Liver (tissue), 9 donors: Measurements from ENCODE around the gene C4B. TPM values are rescaled to one million over a fixed set of nuclear protein-coding genes. Genes with fewer than 3 reads are reported as not detected.

Experiments used
- DNase-seq: peaks from one replicate; pipeline ENCODE4 v3.0.0-alpha.2; 2017; ENCODE audit warnings: low spot score
- H3K27ac ChIP-seq, 2 donors: one replicate each; pipeline ENCODE4 v1.7.0; 2013; ENCODE audit warnings: inconsistent platforms in 2 of 2, low read length in 2 of 2, control low read depth in 1 of 2, low read depth in 1 of 2, mild to moderate bottlenecking in 1 of 2
- H3K27me3 ChIP-seq, 4 donors: one replicate each; pipeline versions ENCODE4 v1.6.1 to v1.7.0; 2013; ENCODE audit warnings: low read length in 3 of 4, inconsistent platforms in 1 of 4, mild to moderate bottlenecking in 1 of 4, moderate library complexity in 1 of 4; ENCODE audit not compliant: control insufficient read depth in 4 of 4, insufficient read depth in 4 of 4
- H3K36me3 ChIP-seq, 4 donors: one replicate each; pipeline versions ENCODE4 v1.6.1 to v1.7.0; 2013; ENCODE audit warnings: low read length in 3 of 4, mild to moderate bottlenecking in 3 of 4, low read depth in 1 of 4, moderate library complexity in 1 of 4; ENCODE audit not compliant: control insufficient read depth in 4 of 4, insufficient read depth in 3 of 4
- H3K4me1 ChIP-seq, 4 donors: one replicate each; pipeline versions ENCODE4 v1.6.1 to v1.7.0; 2013; ENCODE audit warnings: low read length in 3 of 4, mild to moderate bottlenecking in 3 of 4, moderate library complexity in 1 of 4; ENCODE audit not compliant: control insufficient read depth in 4 of 4, insufficient read depth in 4 of 4
- H3K4me3 ChIP-seq, 3 donors: one replicate each; pipeline versions ENCODE4 v1.6.1 to v1.7.0; 2013; ENCODE audit warnings: low read length in 3 of 3, control low read depth in 1 of 3, low read depth in 1 of 3, mild to moderate bottlenecking in 1 of 3
- H3K9ac ChIP-seq, 2 donors: one replicate each; pipeline ENCODE4 v1.7.0; 2013; ENCODE audit warnings: low read length in 2 of 2, mild to moderate bottlenecking in 2 of 2, moderate library complexity in 2 of 2, control low read depth in 1 of 2, low read depth in 1 of 2
- H3K9me3 ChIP-seq, 4 donors: one replicate each; pipeline versions ENCODE4 v1.6.1 to v1.7.0; 2013; ENCODE audit warnings: low read length in 3 of 4; ENCODE audit not compliant: control insufficient read depth in 4 of 4
- EGR1 ChIP-seq, 2 donors: IDR thresholded peaks; 2 replicates each; pipeline ENCODE4 v1.6.1; 2016 to 2018; ENCODE audit warnings: antibody characterized with exemption in 2 of 2, low read depth in 2 of 2
- FOXA1 ChIP-seq: IDR thresholded peaks from 2 replicates; pipeline ENCODE4 v1.6.1; 2016; ENCODE audit warnings: antibody characterized with exemption
- FOXA2 ChIP-seq: IDR thresholded peaks from 2 replicates; pipeline ENCODE4 v1.6.1; 2016; ENCODE audit warnings: antibody characterized with exemption
- GABPA ChIP-seq, 2 donors: IDR thresholded peaks in 1 of 2; conservative IDR thresholded peaks in 1 of 2; 2 replicates each; pipeline ENCODE4 v1.6.1; 2016; ENCODE audit warnings: antibody characterized with exemption in 2 of 2, mild to moderate bottlenecking in 1 of 2, moderate library complexity in 1 of 2
- HNF4A ChIP-seq, 2 donors: conservative IDR thresholded peaks; 2 replicates each; pipeline ENCODE4 v1.6.1; 2016; ENCODE audit warnings: antibody characterized with exemption in 2 of 2, mild to moderate bottlenecking in 2 of 2
- NR2F2 ChIP-seq: IDR thresholded peaks from 2 replicates; pipeline ENCODE4 v1.6.1; 2016; ENCODE audit warnings: antibody characterized with exemption
- RAD21 ChIP-seq, 2 donors: IDR thresholded peaks; 2 replicates each; pipeline ENCODE4 v1.6.1; 2016; ENCODE audit warnings: antibody characterized with exemption in 2 of 2, mild to moderate bottlenecking in 2 of 2
- RXRA ChIP-seq, 2 donors: IDR thresholded peaks; 2 replicates each; pipeline ENCODE4 v1.6.1; 2017 to 2018; ENCODE audit warnings: antibody characterized with exemption in 2 of 2, mild to moderate bottlenecking in 1 of 2
- WGBS: extraction: QIAGEN DNeasy Blood & Tissue Kit; methylation state at CpG from one replicate; pipeline ENCODE4 v1.1.7; 2013; 5-methylcytosine and 5-hydroxymethylcytosine counted together
- polyA plus RNA-seq, 2 donors: library from polyadenylated mRNA; stranded (reverse) in 1 of 2; unstranded in 1 of 2; fragments of 200-250 nt in 1 of 2; fragments of >200 nt in 1 of 2; fragmentation: Nextera tagmentation in 1 of 2; extraction: Ambion mirVana in 1 of 2; gene quantifications; one replicate each; pipeline versions ENCODE4 v1.2.1 to v1.2.3, GENCODE V29; 2013 to 2015
- total RNA-seq, 2 donors: library from RNA; depleted of rRNA; stranded (reverse); fragments of >200 nt; gene quantifications; one replicate each; pipeline ENCODE4 v1.2.3, GENCODE V29; 2014
- TF ChIP-seq, protein P1 (sequence below): IDR thresholded peaks from 2 replicates; pipeline ENCODE4 v1.6.1; 2016; ENCODE audit warnings: antibody characterized with exemption, mild to moderate bottlenecking
- TF ChIP-seq, protein P2 (sequence below): IDR thresholded peaks from 2 replicates; pipeline ENCODE4 v1.6.1; 2016; ENCODE audit warnings: antibody characterized with exemption
- TF ChIP-seq, protein P3 (sequence below): IDR thresholded peaks from 2 replicates; pipeline ENCODE4 v1.6.1; 2016; ENCODE audit warnings: antibody characterized with exemption
- donor health status: healthy.
- donor health status: healthy.
- donor health status: healthy.
- donor health status: healthy.
- donor health status: healthy.

Gene C4B
- total and polyA plus RNA-seq, 4 donors: 666 to 3,560 (median 1,406) TPM

DNA sequence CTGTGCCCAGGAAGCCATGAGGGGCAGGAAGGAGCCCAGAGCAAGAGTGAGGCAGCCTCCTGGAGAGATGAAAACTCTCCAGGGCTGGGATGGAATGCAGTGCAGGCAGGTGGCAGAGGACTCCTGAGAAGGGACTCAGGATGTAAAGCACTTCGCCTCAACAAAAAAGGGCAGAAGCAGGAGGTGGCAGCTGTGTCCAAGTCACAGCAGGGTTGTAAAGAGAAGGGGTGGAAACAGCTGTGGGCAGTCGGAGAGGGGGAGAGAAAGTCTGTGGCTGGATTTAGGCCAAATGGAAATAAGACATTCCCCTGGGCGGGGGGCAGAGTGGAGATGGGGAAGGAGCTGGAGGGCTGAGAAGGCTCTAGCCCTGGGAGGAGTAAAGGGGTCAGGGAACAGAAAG lies 58.5 kb downstream of the C4B start:
- Histone ChIP-seq H3K4me1 (no peaks in the 10 kb centered on the region), H3K9ac (no peak overlapping the region), H3K27me3 (no peaks in the 10 kb centered on the region), H3K27ac (no peak overlapping the region), H3K36me3 (no peaks in the 10 kb centered on the region), H3K4me3 (no peak overlapping the region), H3K9me3 (no peaks in the 10 kb centered on the region)
- no peak for DNase-seq
- TF ChIP-seq HNF4A (conservative IDR thresholded peaks at IDR 0.05) (no peak), FOXA2 (no peak), EGR1 (IDR thresholded peaks at IDR 0.05; ENCODE audit: low read depth in 2 of 2) (no peak), FOXA1 (no peak), RAD21 (IDR thresholded peaks at IDR 0.05) (no peak)
- TF ChIP-seq, protein P1, sequence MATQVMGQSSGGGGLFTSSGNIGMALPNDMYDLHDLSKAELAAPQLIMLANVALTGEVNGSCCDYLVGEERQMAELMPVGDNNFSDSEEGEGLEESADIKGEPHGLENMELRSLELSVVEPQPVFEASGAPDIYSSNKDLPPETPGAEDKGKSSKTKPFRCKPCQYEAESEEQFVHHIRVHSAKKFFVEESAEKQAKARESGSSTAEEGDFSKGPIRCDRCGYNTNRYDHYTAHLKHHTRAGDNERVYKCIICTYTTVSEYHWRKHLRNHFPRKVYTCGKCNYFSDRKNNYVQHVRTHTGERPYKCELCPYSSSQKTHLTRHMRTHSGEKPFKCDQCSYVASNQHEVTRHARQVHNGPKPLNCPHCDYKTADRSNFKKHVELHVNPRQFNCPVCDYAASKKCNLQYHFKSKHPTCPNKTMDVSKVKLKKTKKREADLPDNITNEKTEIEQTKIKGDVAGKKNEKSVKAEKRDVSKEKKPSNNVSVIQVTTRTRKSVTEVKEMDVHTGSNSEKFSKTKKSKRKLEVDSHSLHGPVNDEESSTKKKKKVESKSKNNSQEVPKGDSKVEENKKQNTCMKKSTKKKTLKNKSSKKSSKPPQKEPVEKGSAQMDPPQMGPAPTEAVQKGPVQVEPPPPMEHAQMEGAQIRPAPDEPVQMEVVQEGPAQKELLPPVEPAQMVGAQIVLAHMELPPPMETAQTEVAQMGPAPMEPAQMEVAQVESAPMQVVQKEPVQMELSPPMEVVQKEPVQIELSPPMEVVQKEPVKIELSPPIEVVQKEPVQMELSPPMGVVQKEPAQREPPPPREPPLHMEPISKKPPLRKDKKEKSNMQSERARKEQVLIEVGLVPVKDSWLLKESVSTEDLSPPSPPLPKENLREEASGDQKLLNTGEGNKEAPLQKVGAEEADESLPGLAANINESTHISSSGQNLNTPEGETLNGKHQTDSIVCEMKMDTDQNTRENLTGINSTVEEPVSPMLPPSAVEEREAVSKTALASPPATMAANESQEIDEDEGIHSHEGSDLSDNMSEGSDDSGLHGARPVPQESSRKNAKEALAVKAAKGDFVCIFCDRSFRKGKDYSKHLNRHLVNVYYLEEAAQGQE: no peak
- TF ChIP-seq, protein P2, sequence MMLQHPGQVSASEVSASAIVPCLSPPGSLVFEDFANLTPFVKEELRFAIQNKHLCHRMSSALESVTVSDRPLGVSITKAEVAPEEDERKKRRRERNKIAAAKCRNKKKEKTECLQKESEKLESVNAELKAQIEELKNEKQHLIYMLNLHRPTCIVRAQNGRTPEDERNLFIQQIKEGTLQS: no peak
- 88% methylated on average over 3 of the region's 3 CpGs for WGBS

DNA sequence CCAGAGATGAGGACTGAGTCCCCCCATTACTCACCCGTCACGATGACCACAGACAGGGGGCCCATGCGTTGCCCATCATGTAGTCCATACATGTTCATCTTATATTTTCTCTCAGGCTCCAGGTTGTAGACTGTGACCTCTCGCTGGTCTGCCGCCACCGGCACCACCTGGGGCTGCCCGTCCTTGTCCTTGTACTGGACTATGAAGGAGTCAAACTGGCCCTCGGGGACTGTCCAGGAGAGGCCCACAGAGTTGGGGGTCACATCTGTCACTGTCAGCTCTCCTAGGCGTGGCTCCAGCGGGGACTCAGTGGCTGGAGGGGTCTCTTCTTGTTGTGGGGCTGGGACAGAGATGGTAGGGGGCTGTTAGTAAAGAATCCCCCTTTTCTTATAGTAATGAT lies 59.0 kb downstream of the C4B start:
- TF ChIP-seq, protein P3, sequence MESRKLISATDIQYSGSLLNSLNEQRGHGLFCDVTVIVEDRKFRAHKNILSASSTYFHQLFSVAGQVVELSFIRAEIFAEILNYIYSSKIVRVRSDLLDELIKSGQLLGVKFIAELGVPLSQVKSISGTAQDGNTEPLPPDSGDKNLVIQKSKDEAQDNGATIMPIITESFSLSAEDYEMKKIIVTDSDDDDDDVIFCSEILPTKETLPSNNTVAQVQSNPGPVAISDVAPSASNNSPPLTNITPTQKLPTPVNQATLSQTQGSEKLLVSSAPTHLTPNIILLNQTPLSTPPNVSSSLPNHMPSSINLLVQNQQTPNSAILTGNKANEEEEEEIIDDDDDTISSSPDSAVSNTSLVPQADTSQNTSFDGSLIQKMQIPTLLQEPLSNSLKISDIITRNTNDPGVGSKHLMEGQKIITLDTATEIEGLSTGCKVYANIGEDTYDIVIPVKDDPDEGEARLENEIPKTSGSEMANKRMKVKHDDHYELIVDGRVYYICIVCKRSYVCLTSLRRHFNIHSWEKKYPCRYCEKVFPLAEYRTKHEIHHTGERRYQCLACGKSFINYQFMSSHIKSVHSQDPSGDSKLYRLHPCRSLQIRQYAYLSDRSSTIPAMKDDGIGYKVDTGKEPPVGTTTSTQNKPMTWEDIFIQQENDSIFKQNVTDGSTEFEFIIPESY: no peak
- Histone ChIP-seq H3K27me3 (no peaks in the 10 kb centered on the region), H3K4me1 (no peaks in the 10 kb centered on the region), H3K27ac (no peak overlapping the region), H3K36me3 (no peaks in the 10 kb centered on the region), H3K9me3 (no peaks in the 10 kb centered on the region), H3K9ac (no peak overlapping the region), H3K4me3 (no peak overlapping the region)
- WGBS: 94% methylated on average over 10 of the region's 10 CpGs
- DNase-seq: no peak

DNA sequence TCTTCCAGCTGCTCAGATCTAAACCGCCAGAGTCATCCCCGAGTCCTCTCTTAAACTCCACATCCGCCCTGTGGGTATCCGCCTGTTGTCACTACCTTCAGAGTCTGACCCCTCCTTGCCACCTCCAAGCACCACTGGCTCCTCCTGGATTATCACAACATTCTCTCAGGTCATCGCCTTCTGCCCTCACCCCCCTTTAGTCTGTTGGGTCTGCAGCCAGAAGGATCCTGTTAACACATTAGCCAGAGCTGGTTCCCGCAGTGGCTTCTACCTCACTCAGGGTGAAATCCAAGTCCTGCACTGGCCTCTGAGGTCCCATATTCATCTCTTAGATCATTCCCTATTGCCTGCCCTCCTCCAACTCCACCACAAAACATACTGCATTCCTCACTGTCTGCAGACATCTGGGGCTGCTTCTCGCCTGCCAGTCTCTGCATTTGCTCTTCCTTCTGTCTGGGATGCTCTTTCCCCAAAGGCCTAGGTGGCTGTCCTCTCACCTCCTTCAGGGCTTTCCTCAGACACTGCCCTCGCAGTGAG lies 60.5 kb downstream of the C4B start:
- H3K4me1 ChIP-seq: no peaks in the 10 kb centered on the region
- no peaks in the 10 kb centered on the region for H3K27me3 ChIP-seq
- no peak for DNase-seq
- H3K36me3 ChIP-seq: no peaks in the 10 kb centered on the region
- no peak overlapping the region for H3K27ac ChIP-seq
- WGBS: 89% methylated on average over 8 of the region's 8 CpGs
- H3K9ac ChIP-seq: no peak overlapping the region
- TF ChIP-seq EGR1 (IDR thresholded peaks at IDR 0.05; ENCODE audit: low read depth in 2 of 2) (no peak), FOXA2 (no peak), RXRA (IDR thresholded peaks at IDR 0.05) (no peak), FOXA1 (no peak), GABPA (IDR thresholded peaks at IDR 0.05 in 1 of 2, conservative IDR thresholded peaks at IDR 0.05 in 1 of 2) (no peak), NR2F2 (no peak), RAD21 (IDR thresholded peaks at IDR 0.05) (no peak)
- TF ChIP-seq, protein P2: no peak
- H3K4me3 ChIP-seq: no peak overlapping the region
- no peaks in the 10 kb centered on the region for H3K9me3 ChIP-seq
